Measurements from ENCODE around the gene TMEM200A. TPM values are rescaled to one million over a fixed set of nuclear protein-coding genes. Genes with fewer than 3 reads are reported as not detected.

TMEM200A gene
- total RNA-seq, 1 donor from 2014 or later = 3.9 TPM

GRCh38 chr6:130435181-130435580, 69.4 kb downstream of the TMEM200A start:
- Histone ChIP-seq H3K9me3 (no peaks in the 10 kb centered on the region), H3K27ac (no peak overlapping the region), H3K4me1 (no peaks in the 10 kb centered on the region), H3K4me3 (no peak overlapping the region), H3K27me3 (no peaks in the 10 kb centered on the region), H3K36me3 (no peaks in the 10 kb centered on the region)
- intact Hi-C loops (cut with DNase I) = no loop called here
- TF ChIP-seq POLR2A (IDR thresholded peaks at IDR 0.05) = no peak
- no peak for TF ChIP-seq CTCF (IDR thresholded peaks at IDR 0.05)
- TF ChIP-seq POLR2AphosphoS5 (IDR thresholded peaks at IDR 0.05; ENCODE audit: insufficient read depth in 1 of 2, low read depth in 1 of 2) = no peak
- no peak for DNase-seq (ENCODE audit: extremely low spot score in 2 of 2)

GRCh38 chr6:130437961-130438360, 72.1 kb downstream of the TMEM200A start:
- H3K27ac ChIP-seq = no peak overlapping the region
- DNase-seq (ENCODE audit: extremely low spot score in 2 of 2) = no peak
- TF ChIP-seq POLR2AphosphoS5 (IDR thresholded peaks at IDR 0.05; ENCODE audit: insufficient read depth in 1 of 2, low read depth in 1 of 2) = no peak
- TF ChIP-seq POLR2A (IDR thresholded peaks at IDR 0.05) = no peak
- no peak for TF ChIP-seq CTCF (IDR thresholded peaks at IDR 0.05)
- H3K36me3 ChIP-seq = no peaks in the 10 kb centered on the region
- no peaks in the 10 kb centered on the region for H3K9me3 ChIP-seq
- no peaks in the 10 kb centered on the region for H3K27me3 ChIP-seq
- no peaks in the 10 kb centered on the region for H3K4me1 ChIP-seq
- intact Hi-C loops (cut with DNase I) = no loop called here
- no peak overlapping the region for H3K4me3 ChIP-seq

- H3K27ac ChIP-seq = no peak overlapping the region
- TF ChIP-seq POLR2AphosphoS5 (IDR thresholded peaks at IDR 0.05; ENCODE audit: insufficient read depth in 1 of 2, low read depth in 1 of 2) = no peak
- TF ChIP-seq POLR2A (IDR thresholded peaks at IDR 0.05) = no peak
- TF ChIP-seq CTCF (IDR thresholded peaks at IDR 0.05) = no peak
- H3K9me3 ChIP-seq = no peaks in the 10 kb centered on the region
- H3K4me1 ChIP-seq = no peaks in the 10 kb centered on the region
- H3K27me3 ChIP-seq = no peaks in the 10 kb centered on the region
- H3K4me3 ChIP-seq = no peak overlapping the region
- no peak for DNase-seq (ENCODE audit: extremely low spot score in 2 of 2)
- no peaks in the 10 kb centered on the region for H3K36me3 ChIP-seq
- intact Hi-C loops (cut with DNase I) = no loop called here
Observed at GRCh38 chr6:130447374-130447773, 81.6 kb downstream of the TMEM200A start.

- intact Hi-C loops (cut with DNase I) = no loop called here
- DNase-seq (ENCODE audit: extremely low spot score in 2 of 2) = no peak
- no peak overlapping the region for H3K4me3 ChIP-seq
- no peak overlapping the region for H3K27ac ChIP-seq
- TF ChIP-seq CTCF (IDR thresholded peaks at IDR 0.05) (no peak), POLR2AphosphoS5 (IDR thresholded peaks at IDR 0.05; ENCODE audit: insufficient read depth in 1 of 2, low read depth in 1 of 2) (no peak), POLR2A (IDR thresholded peaks at IDR 0.05) (no peak)
- H3K4me1 ChIP-seq = no peaks in the 10 kb centered on the region
- no peaks in the 10 kb centered on the region for H3K27me3 ChIP-seq
- no peaks in the 10 kb centered on the region for H3K36me3 ChIP-seq
- no peaks in the 10 kb centered on the region for H3K9me3 ChIP-seq
Observed at GRCh38 chr6:130452336-130452735, 86.5 kb downstream of the TMEM200A start.

- Histone ChIP-seq H3K27ac (no peak overlapping the region), H3K36me3 (no peaks in the 10 kb centered on the region), H3K4me1 (no peaks in the 10 kb centered on the region), H3K4me3 (no peak overlapping the region), H3K9me3 (no peaks in the 10 kb centered on the region), H3K27me3 (no peaks in the 10 kb centered on the region)
- intact Hi-C loops (cut with DNase I) = no loop called here
- no peak for DNase-seq (ENCODE audit: extremely low spot score in 2 of 2)
- TF ChIP-seq POLR2A (IDR thresholded peaks at IDR 0.05) = no peak
- TF ChIP-seq CTCF (IDR thresholded peaks at IDR 0.05) = no peak
- no peak for TF ChIP-seq POLR2AphosphoS5 (IDR thresholded peaks at IDR 0.05; ENCODE audit: insufficient read depth in 1 of 2, low read depth in 1 of 2)
Observed at GRCh38 chr6:130453230-130453629, 87.4 kb downstream of the TMEM200A start.

Data from vagina (tissue), 2 donors.